Kidney (tissue), 14 donors: ENCODE results near the gene KCNJ4. TPM values are rescaled to one million over a fixed set of nuclear protein-coding genes. Genes with fewer than 3 reads are reported as not detected.
"Not testable (repeated sequence)": the region's sequence is repeated elsewhere in the genome, so short reads cannot be mapped to it uniquely, and the experiment has no call there.

Experiments used
- DNase-seq, 5 donors: peaks; one replicate each; pipeline ENCODE4 v3.0.0-alpha.2; 2013 to 2020
- FAIRE-seq: peaks from 2 replicates; lab custom pipeline; 2012; peaks lifted over from hg19 to GRCh38; lab: Jason Lieb, UNC
- H3K27ac ChIP-seq, 2 donors: one replicate each; pipeline ENCODE4 v1.7.0; 2013; ENCODE audit warnings: low read depth in 2 of 2, low read length in 2 of 2, inconsistent platforms in 1 of 2
- H3K27me3 ChIP-seq: one replicate; pipeline ENCODE4 v1.7.1; 2013; ENCODE audit warnings: low read length, inconsistent platforms; ENCODE audit not compliant: control insufficient read depth, insufficient read depth
- H3K36me3 ChIP-seq, 3 donors: one replicate each; pipeline versions ENCODE4 v1.7.0 to v1.7.1; 2013; ENCODE audit warnings: low read length in 3 of 3, control low read depth in 1 of 3, inconsistent platforms in 1 of 3; ENCODE audit not compliant: insufficient read depth in 3 of 3, control insufficient read depth in 2 of 3
- H3K4me1 ChIP-seq, 3 donors: one replicate each; pipeline versions ENCODE4 v1.7.0 to v1.7.1; 2013; ENCODE audit warnings: low read length in 3 of 3, inconsistent platforms in 1 of 3, low read depth in 1 of 3; ENCODE audit not compliant: control insufficient read depth in 2 of 3, insufficient read depth in 2 of 3
- H3K4me3 ChIP-seq, 3 donors: one replicate each; pipeline versions ENCODE4 v1.7.0 to v1.8.1; 2013; ENCODE audit warnings: low read length in 3 of 3, control low read depth in 1 of 3, inconsistent platforms in 1 of 3
- H3K9ac ChIP-seq, 3 donors: one replicate each; pipeline versions ENCODE4 v1.7.0 to v1.7.1; 2013; ENCODE audit warnings: low read length in 3 of 3, control low read depth in 1 of 3, inconsistent platforms in 1 of 3
- H3K9me3 ChIP-seq, 3 donors: one replicate each; pipeline versions ENCODE4 v1.7.0 to v1.7.1; 2013; ENCODE audit warnings: low read length in 3 of 3, control low read depth in 1 of 3, inconsistent platforms in 1 of 3; ENCODE audit not compliant: control insufficient read depth in 2 of 3, insufficient read depth in 1 of 3
- CTCF ChIP-seq: IDR thresholded peaks from 3 replicates; pipeline ENCODE4 v1.5.1; 2012; ENCODE audit warnings: mild to moderate bottlenecking, moderate library complexity, borderline replicate concordance; ENCODE audit not compliant: insufficient read depth; ENCODE audit errors: extremely low read depth
- intact Hi-C: fragments of 100-400 bp; cut with DNase I; formaldehyde crosslinking; loops from one replicate; pipeline ENCODE4 v1.11.1; 2022
- polyA plus RNA-seq: library from polyadenylated mRNA; stranded (reverse); fragments of 350-450 nt; fragmentation: Illumina TruSeq; extraction: RNeasy Lipid Tissue Mini Kit (QIAGEN cat#74804); gene quantifications from one replicate; pipeline ENCODE4 v1.2.3, GENCODE V29; 2014; ENCODE audit warnings: low read depth, low replicate concordance; ENCODE audit not compliant: insufficient read depth
- total RNA-seq: library from RNA; stranded (reverse); fragmentation: NEBNext Ultra II Directional; extraction: Animal tissue kit (Norgen Biotek cat#: 25700); gene quantifications from one replicate; pipeline ENCODE4 v1.2.1, GENCODE V29; 2021
- donor health status: control.
- donor health status: control.
- donor health status: control.
- donor health status: control.
- donor health status: control.
- donor health status: DM: yes; HTN: yes; CAD: no.
- donor health status: Normal renal cell carcinoma (clear cell type).

The KCNJ4 gene
- total and polyA plus RNA-seq, 2 donors from 2014 or later, result 0.13 TPM; not detected in 1

GRCh38 chr22:38403812-38404211 lies 51.2 kb downstream of the KCNJ4 start:
- Histone ChIP-seq H3K27me3 (no peaks in the 10 kb centered on the region), H3K9me3 (no peaks in the 10 kb centered on the region), H3K9ac (no peak overlapping the region), H3K27ac (no peak overlapping the region), H3K4me3 (no peak overlapping the region), H3K4me1 (no peaks in the 10 kb centered on the region), H3K36me3 (no peaks in the 10 kb centered on the region)
- DNase-seq, result peak in 3 of 5 donors; percentile 36 to 85 (median 49)
- intact Hi-C loops, result no loop called here
- no peak for FAIRE-seq
- no peak for TF ChIP-seq CTCF

- H3K4me3 ChIP-seq, result no peak overlapping the region
- H3K4me1 ChIP-seq, result no peaks in the 10 kb centered on the region
- FAIRE-seq, result no peak
- intact Hi-C loops, result no loop called here
- no peak for TF ChIP-seq CTCF
- no peaks in the 10 kb centered on the region for H3K9me3 ChIP-seq
- peak in 2 of 5 donors; percentile 39 to 69 for DNase-seq
- H3K9ac ChIP-seq, result no peak overlapping the region
- H3K27ac ChIP-seq, result no peak overlapping the region
- no peaks in the 10 kb centered on the region for H3K36me3 ChIP-seq
- no peaks in the 10 kb centered on the region for H3K27me3 ChIP-seq
Measured at GRCh38 chr22:38402204-38402603, 52.8 kb downstream of the KCNJ4 start.

DNA sequence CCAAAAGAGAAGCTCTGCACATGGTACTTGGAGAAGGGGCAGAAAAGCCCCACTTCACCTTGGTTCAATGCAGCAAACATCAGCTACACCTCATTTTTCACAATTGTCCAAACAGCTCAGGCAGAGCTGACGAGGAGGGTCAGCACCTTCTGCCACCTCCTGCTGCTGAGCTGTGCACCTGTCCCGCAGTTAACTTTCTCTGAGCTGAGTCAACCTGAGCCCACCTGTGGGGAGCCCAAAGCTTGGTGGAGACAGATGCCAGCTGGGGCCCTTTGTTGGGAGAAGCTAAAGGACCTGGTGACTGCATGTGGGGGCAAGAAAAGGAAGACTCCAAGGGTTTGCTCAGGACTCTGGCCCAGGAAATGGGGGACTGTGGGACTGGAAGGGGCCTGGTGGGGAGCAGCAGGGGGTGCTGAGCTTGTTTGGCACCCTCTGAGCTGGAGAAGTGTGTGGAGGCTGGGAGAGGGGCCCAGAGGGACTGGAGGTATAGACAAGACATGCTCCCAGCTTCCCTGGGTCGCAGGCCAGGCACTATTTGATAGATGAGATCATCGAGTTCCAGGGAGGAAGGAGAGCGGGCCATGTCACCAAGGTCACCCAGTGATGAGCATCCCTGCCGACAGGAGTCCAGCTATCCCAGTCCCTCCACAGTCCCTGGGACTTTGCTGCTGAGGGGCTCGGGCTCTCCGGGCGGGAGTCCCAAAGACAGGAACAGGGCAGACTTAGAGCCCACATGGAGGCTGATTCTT lies 53.5 kb downstream of the KCNJ4 start:
- Histone ChIP-seq H3K27me3 (no peaks in the 10 kb centered on the region), H3K27ac (no peak overlapping the region), H3K4me1 (no peaks in the 10 kb centered on the region), H3K4me3 (no peak overlapping the region), H3K36me3 (no peaks in the 10 kb centered on the region), H3K9me3 (no peaks in the 10 kb centered on the region), H3K9ac (no peak overlapping the region)
- DNase-seq, result peak in 2 of 5 donors; percentile 41 to 72
- FAIRE-seq, result no peak
- intact Hi-C loops, result no loop called here
- no peak for TF ChIP-seq CTCF

- intact Hi-C loops, result not testable (repeated sequence)
- peak; percentile 66 for FAIRE-seq
Measured at GRCh38 chr22:38400256-38400655, 54.7 kb downstream of the KCNJ4 start.

More at GRCh38 chr22:38400256-38400655, 54.7 kb downstream of the KCNJ4 start:
- not testable (repeated sequence) for H3K4me1 ChIP-seq, H3K9ac ChIP-seq, H3K4me3 ChIP-seq, H3K27ac ChIP-seq, DNase-seq, H3K9me3 ChIP-seq, H3K36me3 ChIP-seq, H3K27me3 ChIP-seq
